Endothelial cell (in vitro differentiated cells): ENCODE measurements around the gene HLA-B. TPM values are rescaled to one million over a fixed set of nuclear protein-coding genes. Genes with fewer than 3 reads are reported as not detected.

Experiments used
- DNase-seq: peaks from one replicate; pipeline ENCODE4 v3.0.0; 2021; ENCODE audit warnings: low spot score
- H3K27ac Mint-ChIP-seq: one replicate; pipeline ENCODE4 v1.8.0; 2021; ENCODE audit warnings: mixed read lengths, inconsistent platforms; ENCODE audit not compliant: unreplicated experiment
- H3K27me3 Mint-ChIP-seq: one replicate; pipeline ENCODE4 v1.8.0; 2021; ENCODE audit warnings: mild to moderate bottlenecking, moderate library complexity, mixed read lengths, inconsistent platforms; ENCODE audit not compliant: unreplicated experiment
- H3K36me3 Mint-ChIP-seq: one replicate; pipeline ENCODE4 v1.8.0; 2021; ENCODE audit warnings: mild to moderate bottlenecking, low read depth, mixed read lengths, inconsistent platforms; ENCODE audit not compliant: unreplicated experiment
- H3K4me1 Mint-ChIP-seq: one replicate; pipeline ENCODE4 v1.8.0; 2021; ENCODE audit warnings: mild to moderate bottlenecking, mixed read lengths, inconsistent platforms; ENCODE audit not compliant: unreplicated experiment
- H3K4me3 Mint-ChIP-seq: one replicate; pipeline ENCODE4 v1.8.0; 2021; ENCODE audit warnings: mild to moderate bottlenecking, mixed read lengths, inconsistent platforms; ENCODE audit not compliant: unreplicated experiment
- H3K9me3 Mint-ChIP-seq: one replicate; pipeline ENCODE4 v1.8.0; 2021; ENCODE audit warnings: mixed read lengths, inconsistent platforms; ENCODE audit not compliant: unreplicated experiment
- total RNA-seq: library from RNA; stranded (reverse); fragmentation: NEBNext Ultra II Directional; extraction: Animal tissue kit (Norgen Biotek cat#: 25700); gene quantifications from one replicate; pipeline ENCODE4 v1.2.1, GENCODE V29; 2021; ENCODE audit not compliant: unreplicated experiment
- TF ChIP-seq, protein P1 (sequence below): fragments of 200-600 bp; sonication (generic); IDR thresholded peaks from one replicate; pipeline ENCODE4 v1.5.0; 2021; ENCODE audit warnings: antibody characterized with exemption; ENCODE audit not compliant: unreplicated experiment

The HLA-B gene
- total RNA-seq, 1 donor from 2014 or later, result 301 TPM

DNA sequence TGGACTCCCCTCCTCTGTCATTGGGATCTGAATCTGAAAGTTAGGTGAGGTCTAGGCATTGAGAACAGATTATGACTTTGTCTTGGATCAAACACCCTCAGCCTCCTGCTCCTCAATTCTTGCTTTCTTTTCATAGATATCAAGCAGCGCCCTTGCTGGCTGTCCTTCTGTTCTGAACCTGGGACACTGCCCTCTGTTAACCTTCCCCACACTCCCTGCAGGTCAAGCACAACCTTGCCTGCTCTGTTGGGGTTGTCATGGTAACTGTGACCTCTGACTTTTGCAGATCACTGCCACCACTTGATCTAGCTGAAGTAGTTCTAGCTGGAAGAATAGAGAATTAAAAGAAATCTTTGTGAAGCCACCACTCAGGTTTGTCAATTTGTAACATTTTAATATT lies 30.0 kb upstream of the HLA-B start:
- no peak overlapping the region for H3K4me3 Mint-ChIP-seq
- H3K36me3 Mint-ChIP-seq, result no peaks in the 10 kb centered on the region
- no peaks in the 10 kb centered on the region for H3K4me1 Mint-ChIP-seq
- no peak overlapping the region for H3K27ac Mint-ChIP-seq
- no peaks in the 10 kb centered on the region for H3K9me3 Mint-ChIP-seq
- TF ChIP-seq, protein P1, sequence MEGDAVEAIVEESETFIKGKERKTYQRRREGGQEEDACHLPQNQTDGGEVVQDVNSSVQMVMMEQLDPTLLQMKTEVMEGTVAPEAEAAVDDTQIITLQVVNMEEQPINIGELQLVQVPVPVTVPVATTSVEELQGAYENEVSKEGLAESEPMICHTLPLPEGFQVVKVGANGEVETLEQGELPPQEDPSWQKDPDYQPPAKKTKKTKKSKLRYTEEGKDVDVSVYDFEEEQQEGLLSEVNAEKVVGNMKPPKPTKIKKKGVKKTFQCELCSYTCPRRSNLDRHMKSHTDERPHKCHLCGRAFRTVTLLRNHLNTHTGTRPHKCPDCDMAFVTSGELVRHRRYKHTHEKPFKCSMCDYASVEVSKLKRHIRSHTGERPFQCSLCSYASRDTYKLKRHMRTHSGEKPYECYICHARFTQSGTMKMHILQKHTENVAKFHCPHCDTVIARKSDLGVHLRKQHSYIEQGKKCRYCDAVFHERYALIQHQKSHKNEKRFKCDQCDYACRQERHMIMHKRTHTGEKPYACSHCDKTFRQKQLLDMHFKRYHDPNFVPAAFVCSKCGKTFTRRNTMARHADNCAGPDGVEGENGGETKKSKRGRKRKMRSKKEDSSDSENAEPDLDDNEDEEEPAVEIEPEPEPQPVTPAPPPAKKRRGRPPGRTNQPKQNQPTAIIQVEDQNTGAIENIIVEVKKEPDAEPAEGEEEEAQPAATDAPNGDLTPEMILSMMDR, result no peak
- no peak for DNase-seq
- no peaks in the 10 kb centered on the region for H3K27me3 Mint-ChIP-seq

DNA sequence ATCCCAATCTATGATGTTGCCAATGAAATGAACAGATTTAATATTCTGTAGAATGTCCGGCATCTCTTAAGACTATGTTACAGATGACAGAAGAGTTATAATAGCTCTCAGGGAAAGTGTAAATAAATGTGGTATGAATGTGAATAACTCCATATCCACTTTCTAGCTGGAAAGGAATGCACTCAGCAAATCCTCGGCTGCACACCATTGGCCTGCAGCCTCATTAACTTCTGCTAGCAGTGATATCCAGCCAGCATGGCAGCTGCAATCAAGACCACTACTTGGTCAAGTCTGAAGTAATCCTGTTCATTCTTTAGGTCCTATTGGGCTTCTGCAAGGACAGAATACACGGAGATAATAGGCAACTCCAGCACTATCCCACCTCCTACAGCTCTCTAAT lies 29.1 kb upstream of the HLA-B start:
- TF ChIP-seq, protein P1, result no peak
- Mint-ChIP-seq H3K27me3 (no peaks in the 10 kb centered on the region), H3K9me3 (no peaks in the 10 kb centered on the region), H3K27ac (no peak overlapping the region), H3K4me1 (no peaks in the 10 kb centered on the region), H3K4me3 (no peak overlapping the region), H3K36me3 (no peaks in the 10 kb centered on the region)
- no peak for DNase-seq

DNA sequence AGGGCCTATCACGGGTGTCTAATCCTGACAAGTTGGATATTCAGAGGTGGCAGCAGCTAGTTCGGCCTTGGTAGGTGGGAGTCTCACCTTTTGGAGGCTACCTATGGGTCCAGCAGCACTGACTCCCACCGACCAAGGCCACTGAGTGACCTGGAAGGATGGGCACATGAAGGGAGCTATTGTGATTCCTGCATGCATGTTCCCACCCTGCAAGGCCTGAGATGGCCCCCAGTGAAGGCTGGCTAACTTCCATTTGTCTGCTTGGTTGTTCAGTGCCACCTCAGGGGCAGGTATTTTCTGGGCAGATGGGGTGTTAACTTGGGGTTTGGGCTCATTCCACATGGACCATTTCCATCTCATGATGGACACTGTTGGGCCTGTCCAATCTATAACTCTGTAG lies 28.1 kb upstream of the HLA-B start:
- Mint-ChIP-seq H3K27me3 (no peaks in the 10 kb centered on the region), H3K9me3 (no peaks in the 10 kb centered on the region), H3K36me3 (no peaks in the 10 kb centered on the region), H3K27ac (no peak overlapping the region), H3K4me3 (no peak overlapping the region), H3K4me1 (no peaks in the 10 kb centered on the region)
- no peak for DNase-seq
- TF ChIP-seq, protein P1, result no peak

DNA sequence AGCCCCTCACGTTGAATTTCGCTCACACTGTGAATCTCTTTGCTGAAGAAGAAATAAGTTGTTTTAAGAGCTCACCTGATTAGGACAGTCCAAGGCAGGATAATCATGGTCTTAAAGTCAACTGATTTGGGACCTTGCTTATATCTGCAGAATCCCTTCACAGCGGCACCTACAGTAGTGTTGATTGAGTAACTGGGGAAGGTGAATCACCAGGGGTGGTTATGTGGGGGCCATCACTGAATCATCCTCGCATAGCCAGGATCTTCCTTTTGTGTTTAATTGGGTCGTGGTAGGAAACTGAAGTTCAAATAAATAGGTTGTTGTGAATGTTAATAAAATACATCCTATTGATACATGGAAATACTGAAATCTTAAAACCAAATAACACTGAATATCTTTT lies 26.2 kb upstream of the HLA-B start:
- TF ChIP-seq, protein P1, result no peak
- no peaks in the 10 kb centered on the region for H3K27me3 Mint-ChIP-seq
- no peak overlapping the region for H3K4me3 Mint-ChIP-seq
- no peak for DNase-seq
- no peak overlapping the region for H3K27ac Mint-ChIP-seq
- no peaks in the 10 kb centered on the region for H3K9me3 Mint-ChIP-seq
- H3K36me3 Mint-ChIP-seq, result no peaks in the 10 kb centered on the region
- H3K4me1 Mint-ChIP-seq, result no peaks in the 10 kb centered on the region

DNA sequence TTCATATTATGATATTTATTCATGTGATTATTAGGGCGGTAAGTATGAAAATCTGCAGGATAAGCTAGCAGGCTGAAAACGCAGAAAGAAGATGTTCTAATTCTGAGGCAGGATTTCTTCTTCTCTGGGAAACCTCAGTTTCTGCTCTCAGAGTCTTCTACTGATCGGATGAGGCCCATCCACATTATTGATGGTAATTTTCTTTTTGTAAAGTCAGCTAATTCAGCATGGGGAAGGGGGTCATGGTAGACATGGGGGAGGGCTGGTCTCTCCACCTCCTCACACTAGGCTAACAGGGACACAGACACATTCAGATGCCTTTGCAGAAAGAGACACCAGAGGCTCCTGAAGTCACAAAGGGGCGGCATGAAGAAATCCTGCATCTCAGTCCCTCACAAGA lies 24.7 kb upstream of the HLA-B start:
- no peaks in the 10 kb centered on the region for H3K9me3 Mint-ChIP-seq
- H3K4me1 Mint-ChIP-seq, result no peaks in the 10 kb centered on the region
- no peaks in the 10 kb centered on the region for H3K27me3 Mint-ChIP-seq
- DNase-seq, result no peak
- no peak overlapping the region for H3K27ac Mint-ChIP-seq
- no peaks in the 10 kb centered on the region for H3K36me3 Mint-ChIP-seq
- H3K4me3 Mint-ChIP-seq, result no peak overlapping the region
- TF ChIP-seq, protein P1, result no peak
